GM12878 (cell line): Measurements from ENCODE around the gene PLCG2. TPM values are rescaled to one million over a fixed set of nuclear protein-coding genes. Genes with fewer than 3 reads are reported as not detected.

Experiments
- ATAC-seq: fragments of 200-7000 bp; cut with Tn5 transposase; 3 replicates; pipeline ENCODE4 v1.9.1; 2020; ENCODE audit warnings: mild to moderate bottlenecking, moderate library complexity
- BruUV-seq: library from RNA; stranded (reverse); fragments of 400-500 nt; replicated peaks from 2 replicates; lab custom pipeline; 2021; lab: Mats Ljungman, UMichigan
- CTCF ChIA-PET: fragments of 300-600 bp; sonication (Branson Sonifier 250); formaldehyde crosslinking; extraction: SDS; loops from one replicate; lab custom pipeline; 2021; ENCODE audit warnings: inconsistent platforms; lab: Yijun Ruan, JAX
- POLR2A ChIA-PET: fragments of 350-600 bp; formaldehyde crosslinking; extraction: SDS; loops from one replicate; lab custom pipeline; 2021; ENCODE audit warnings: inconsistent platforms; lab: Charles Lee
- RAD21 ChIA-PET: fragments of 300-600 bp; sonication (Branson Sonifier 250); formaldehyde crosslinking; loops from one replicate; lab custom pipeline; 2023; ENCODE audit warnings: antibody characterized with exemption; ENCODE audit not compliant: unreplicated experiment; lab: Charles Lee
- SMC1A ChIA-PET: fragments of 300-600 bp; sonication (Branson Sonifier 250); formaldehyde crosslinking; loops from one replicate; lab custom pipeline; 2023; ENCODE audit not compliant: unreplicated experiment, uncharacterized antibody; lab: Charles Lee
- DNase-seq: peaks from one replicate; pipeline ENCODE4 v3.0.0-alpha.2; 2011; ENCODE audit warnings: low read depth, low spot score
- FAIRE-seq: peaks from 3 replicates; lab custom pipeline; 2011; peaks lifted over from hg19 to GRCh38; lab: Jason Lieb, UNC
- H2AFZ ChIP-seq: 2 replicates; pipeline ENCODE4 v1.6.0; 2011; ENCODE audit warnings: low read depth, low read length, control low read depth; ENCODE audit not compliant: control insufficient read depth
- H3K27ac ChIP-seq: 2 replicates; pipeline ENCODE4 v1.5.1; 2011; ENCODE audit warnings: control low read depth; ENCODE audit not compliant: control insufficient read depth, insufficient read depth
- H3K27me3 ChIP-seq, 2 experiments: replicated peaks in 1 of 2; 2 replicates each; pipeline versions ENCODE4 v1.6.0 to v1.6.1; 2011; ENCODE audit warnings: low read length in 1 of 2; ENCODE audit not compliant: control insufficient read depth in 2 of 2, insufficient read depth in 2 of 2
- H3K36me3 ChIP-seq, 2 experiments: 2 replicates each; pipeline ENCODE4 v1.5.1; 2011; ENCODE audit warnings: low read length in 1 of 2; ENCODE audit not compliant: control insufficient read depth in 2 of 2, insufficient read depth in 2 of 2
- H3K4me1 ChIP-seq: 2 replicates; pipeline ENCODE4 v1.6.1; 2011; ENCODE audit warnings: mild to moderate bottlenecking, low read length, moderate library complexity, mixed read lengths; ENCODE audit not compliant: control insufficient read depth, insufficient read depth
- H3K4me2 ChIP-seq: 2 replicates; pipeline ENCODE4 v1.6.0; 2011; ENCODE audit warnings: control low read depth; ENCODE audit not compliant: control insufficient read depth, insufficient read depth
- H3K4me3 ChIP-seq: fragments of 200-600 bp; sonication (generic); 2 replicates; pipeline ENCODE4 v1.5.1; 2016
- H3K79me2 ChIP-seq: 2 replicates; pipeline ENCODE4 v1.6.0; 2011; ENCODE audit warnings: low read length; ENCODE audit not compliant: control insufficient read depth, insufficient read depth
- H3K9ac ChIP-seq: 2 replicates; pipeline ENCODE4 v1.8.0; 2011; ENCODE audit warnings: low read length, control low read depth, mixed read lengths; ENCODE audit not compliant: control insufficient read depth, insufficient read depth
- H3K9me3 ChIP-seq: replicated peaks from 3 replicates; pipeline ENCODE4 v1.5.1; 2011; ENCODE audit warnings: mild to moderate bottlenecking, low read length; ENCODE audit not compliant: control insufficient read depth, insufficient read depth
- H4K20me1 ChIP-seq: 2 replicates; pipeline ENCODE4 v1.6.0; 2011; ENCODE audit not compliant: control insufficient read depth, insufficient read depth
- EED ChIP-seq: sonication (generic); IDR thresholded peaks from 2 replicates; pipeline ENCODE4 v1.6.1; 2016; ENCODE audit warnings: antibody characterized with exemption, low read depth
- IKZF2 ChIP-seq, 2 experiments: fragments of 450-650 bp; IDR thresholded peaks; 2 replicates each; pipeline ENCODE4 v1.6.1; 2017; ENCODE audit warnings: mild to moderate bottlenecking in 2 of 2, moderate library complexity in 2 of 2
- SP1 ChIP-seq: IDR thresholded peaks from one replicate; pipeline ENCODE4 v1.6.1; 2011; ENCODE audit warnings: low read depth, low read length
- STAT1 ChIP-seq: fragments of 450-650 bp; conservative IDR thresholded peaks from 2 replicates; pipeline ENCODE4 v1.6.1; 2014; ENCODE audit warnings: antibody characterized with exemption, mild to moderate bottlenecking
- TCF12 ChIP-seq: IDR thresholded peaks from 2 replicates; pipeline ENCODE4 v1.6.1; 2011; ENCODE audit warnings: low read depth, mild to moderate bottlenecking, low read length
- ZNF384 ChIP-seq: IDR thresholded peaks from 2 replicates; pipeline ENCODE4 v1.6.1; 2012; ENCODE audit warnings: low read depth, mild to moderate bottlenecking, low read length, improper control_type of control experiment, borderline replicate concordance
- WGBS: methylation state at CpG from one replicate; pipeline ENCODE4 v1.1.6; 2016; ENCODE audit warnings: low lambda C conversion rate; ENCODE audit not compliant: insufficient replicate concordance, insufficient coverage; ENCODE audit errors: missing lambda C conversion rate; 5-methylcytosine and 5-hydroxymethylcytosine counted together
- in situ Hi-C: fragments of 300-500 bp; cut with MboI; formaldehyde crosslinking; loops from 9 replicates; pipeline ENCODE4 v1.14.3; 2018; ENCODE audit warnings: mixed read lengths
- intact Hi-C: fragments of 100-400 bp; cut with micrococcal nuclease; formaldehyde crosslinking; loops from one replicate; pipeline ENCODE4 v1.14.2; 2022; ENCODE audit not compliant: unreplicated experiment
- polyA plus RNA-seq, 11 experiments: library from polyadenylated mRNA; depleted of rRNA in 4 of 11; unstranded in 6 of 11; stranded (reverse) in 5 of 11; fragments of >200 nt; fragmentation: Nextera tagmentation in 4 of 11; fragmentation: Illumina TruSeq in 1 of 11; extraction: Ambion mirVana in 4 of 11; extraction: Trizol in 1 of 11; gene quantifications; 1 replicate in 1 of 11; 2 replicates in 10 of 11; pipeline versions ENCODE4 v1.2.1 to v1.2.3, GENCODE V29; 2011 to 2016; ENCODE audit warnings: inconsistent platforms in 2 of 11, missing spikeins in 2 of 11, low read depth in 1 of 11
- total RNA-seq, 4 experiments: library from RNA; depleted of rRNA in 3 of 4; stranded (reverse); fragments of >200 nt in 3 of 4; fragmentation: Illumina TruSeq in 1 of 4; extraction: Trizol in 1 of 4; gene quantifications; 2 replicates each; pipeline versions ENCODE4 v1.2.1 to v1.2.3, GENCODE V29; 2013 to 2021
- TF ChIP-seq, protein P1 (sequence below): fragments of 450-650 bp; formaldehyde crosslinking; IDR thresholded peaks from 2 replicates; pipeline ENCODE4 v1.4.0; 2022; ENCODE audit warnings: mild to moderate bottlenecking, moderate library complexity

Gene PLCG2
- total and polyA plus RNA-seq, 10 of the 15 experiments (the other 5 are each of a cell fraction or from before 2014, with no cell fraction given) = 47.6 to 256 (median 149) TPM

DNA sequence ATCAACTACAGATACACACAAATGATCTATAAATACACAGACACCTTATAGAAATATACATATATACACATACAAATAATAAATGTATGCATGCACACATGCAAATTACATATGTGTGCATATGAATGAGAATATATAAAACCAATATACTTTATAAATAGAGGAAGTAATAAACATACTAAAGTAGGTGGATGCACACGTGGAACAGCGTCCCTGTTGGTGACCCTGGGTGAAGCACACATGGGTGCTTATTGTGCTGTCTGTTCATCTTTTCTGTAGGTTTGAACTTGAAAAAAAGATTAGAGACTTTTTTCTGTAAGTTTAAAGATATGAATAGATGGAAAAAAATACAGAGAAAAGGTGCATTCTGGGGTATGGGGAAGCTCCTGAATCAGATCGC, 120.9 kb downstream of the PLCG2 start:
- in situ Hi-C loops = no loop called here
- BruUV-seq = no TSS peak
- ChIA-PET SMC1A (interaction anchor here (1.0 kb wide), 1 partner anchor 29 kb away, joined by 3 read pairs; no protein-coding TSS in a partner anchor), POLR2A (no interaction called here)
- no peaks in the 10 kb centered on the region; the same call in 1 of the 2 replicates for H4K20me1 ChIP-seq
- H3K4me3 ChIP-seq = no peak overlapping the region
- H3K9ac ChIP-seq = no peak overlapping the region
- no peak overlapping the region for H3K4me2 ChIP-seq
- TF ChIP-seq STAT1 = no peak
- no peak for TF ChIP-seq EED
- TF ChIP-seq, protein P1, sequence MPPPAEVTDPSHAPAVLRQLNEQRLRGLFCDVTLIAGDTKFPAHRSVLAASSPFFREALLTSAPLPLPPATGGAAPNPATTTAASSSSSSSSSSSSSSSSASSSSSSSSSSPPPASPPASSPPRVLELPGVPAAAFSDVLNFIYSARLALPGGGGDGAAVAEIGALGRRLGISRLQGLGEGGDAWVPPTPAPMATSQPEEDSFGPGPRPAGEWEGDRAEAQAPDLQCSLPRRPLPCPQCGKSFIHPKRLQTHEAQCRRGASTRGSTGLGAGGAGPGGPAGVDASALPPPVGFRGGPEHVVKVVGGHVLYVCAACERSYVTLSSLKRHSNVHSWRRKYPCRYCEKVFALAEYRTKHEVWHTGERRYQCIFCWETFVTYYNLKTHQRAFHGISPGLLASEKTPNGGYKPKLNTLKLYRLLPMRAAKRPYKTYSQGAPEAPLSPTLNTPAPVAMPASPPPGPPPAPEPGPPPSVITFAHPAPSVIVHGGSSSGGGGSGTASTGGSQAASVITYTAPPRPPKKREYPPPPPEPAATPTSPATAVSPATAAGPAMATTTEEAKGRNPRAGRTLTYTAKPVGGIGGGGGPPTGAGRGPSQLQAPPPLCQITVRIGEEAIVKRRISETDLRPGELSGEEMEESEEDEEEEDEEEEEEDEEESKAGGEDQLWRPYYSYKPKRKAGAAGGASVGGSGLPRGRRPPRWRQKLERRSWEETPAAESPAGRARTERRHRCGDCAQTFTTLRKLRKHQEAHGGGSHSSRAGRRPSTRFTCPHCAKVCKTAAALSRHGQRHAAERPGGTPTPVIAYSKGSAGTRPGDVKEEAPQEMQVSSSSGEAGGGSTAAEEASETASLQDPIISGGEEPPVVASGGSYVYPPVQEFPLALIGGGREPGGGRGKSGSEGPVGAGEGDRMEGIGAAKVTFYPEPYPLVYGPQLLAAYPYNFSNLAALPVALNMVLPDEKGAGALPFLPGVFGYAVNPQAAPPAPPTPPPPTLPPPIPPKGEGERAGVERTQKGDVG = no peak
- TF ChIP-seq ZNF384 = no peak
- no peak for TF ChIP-seq IKZF2 (IDR thresholded peaks at IDR 0.05)
- TF ChIP-seq SP1 = no peak
- TF ChIP-seq TCF12 = no peak
- TF ChIP-seq, all 136 proteins: peak for 0
- 71% methylated on average over 3 of the region's 3 CpGs for WGBS
- H3K79me2 ChIP-seq = no peaks in the 10 kb centered on the region
- ChIA-PET RAD21 (no interaction called here), CTCF (no interaction called here)
- ATAC-seq (no peak), DNase-seq (no peak), FAIRE-seq (no peak)
- no peaks in the 10 kb centered on the region for H3K4me1 ChIP-seq
- H3K27ac ChIP-seq = no peak overlapping the region
- no peak overlapping the region for H2AFZ ChIP-seq
- H3K36me3 ChIP-seq = peaks cover 43 to 63% of the 10 kb centered on the region in 2 experiments
- H3K27me3 ChIP-seq = no peaks in the 10 kb centered on the region
- no peaks in the 10 kb centered on the region; the same call in 2 of the 3 replicates for H3K9me3 ChIP-seq
- intact Hi-C loops = no loop called here
